Suprapubic skin (tissue), 4 donors: Measurements from ENCODE around the gene AMER3. TPM values are rescaled to one million over a fixed set of nuclear protein-coding genes. Genes with fewer than 3 reads are reported as not detected.

Experiments
- DNase-seq, 2 donors: peaks; one replicate each; pipeline ENCODE4 v3.0.0-alpha.2; 2019; ENCODE audit warnings: low spot score in 2 of 2
- H3K27ac ChIP-seq: fragments of 200-600 bp; sonication (generic); one replicate; pipeline ENCODE4 v1.5.1; 2019
- H3K27me3 ChIP-seq: fragments of 200-600 bp; sonication (generic); one replicate; pipeline ENCODE4 v1.5.1; 2019
- H3K36me3 ChIP-seq: fragments of 200-600 bp; sonication (generic); one replicate; pipeline ENCODE4 v1.5.1; 2019
- H3K4me1 ChIP-seq: fragments of 200-600 bp; sonication (generic); one replicate; pipeline ENCODE4 v1.5.1; 2019
- H3K4me3 ChIP-seq: fragments of 200-600 bp; sonication (generic); one replicate; pipeline ENCODE4 v1.5.1; 2019; ENCODE audit warnings: mild to moderate bottlenecking
- H3K9me3 ChIP-seq: fragments of 200-600 bp; sonication (generic); one replicate; pipeline ENCODE4 v1.5.1; 2019
- CTCF ChIP-seq, 2 donors: fragments of 200-600 bp in 1 of 2; fragments of 450-650 bp in 1 of 2; sonication (generic) in 1 of 2; IDR thresholded peaks; one replicate each; pipeline ENCODE4 v1.5.1; 2016 to 2019; ENCODE audit warnings: antibody characterized with exemption in 2 of 2, mild to moderate bottlenecking in 1 of 2, moderate library complexity in 1 of 2
- EP300 ChIP-seq: sonication (generic); formaldehyde crosslinking; IDR thresholded peaks from one replicate; pipeline ENCODE4 v1.6.1; 2017; ENCODE audit warnings: antibody characterized with exemption
- POLR2A ChIP-seq, 2 donors: fragments of 450-650 bp; IDR thresholded peaks; one replicate each; pipeline ENCODE4 v1.6.1; 2017; ENCODE audit warnings: antibody characterized with exemption in 2 of 2, mild to moderate bottlenecking in 2 of 2, moderate library complexity in 2 of 2
- POLR2AphosphoS5 ChIP-seq, 3 donors: sonication (generic); formaldehyde crosslinking; IDR thresholded peaks; one replicate each; pipeline ENCODE4 v1.6.1; 2017; ENCODE audit warnings: antibody characterized with exemption in 3 of 3
- WGBS: methylation state at CpG from one replicate; pipeline ENCODE4 v1.1.5; 2018; 5-methylcytosine and 5-hydroxymethylcytosine counted together
- total RNA-seq, 4 donors: library from RNA; depleted of rRNA; stranded (reverse); fragments of >200 nt; gene quantifications; one replicate each; pipeline ENCODE4 v1.1.0, GENCODE V29; 2016

The AMER3 gene
- total RNA-seq, 4 donors from 2014 or later = not detected

- WGBS = 91% methylated on average over 4 of the region's 7 CpGs
- TF ChIP-seq CTCF (IDR thresholded peaks at IDR 0.05) (no peak), POLR2AphosphoS5 (IDR thresholded peaks at IDR 0.05) (no peak), POLR2A (IDR thresholded peaks at IDR 0.05) (no peak), EP300 (no peak)
Measured at GRCh38 chr2:130767408-130767775, 12.1 kb downstream of the AMER3 start.

GRCh38 chr2:130768191-130768855 lies 13.0 kb downstream of the AMER3 start:
- H3K27ac ChIP-seq = no peak overlapping the region
- no peak overlapping the region for H3K4me3 ChIP-seq

More at GRCh38 chr2:130767408-130767775, 12.1 kb downstream of the AMER3 start:
- peaks cover 16% of the 10 kb centered on the region for H3K27me3 ChIP-seq
- no peak overlapping the region for H3K27ac ChIP-seq
- no peaks in the 10 kb centered on the region for H3K36me3 ChIP-seq
- H3K4me3 ChIP-seq = no peak overlapping the region
- no peaks in the 10 kb centered on the region for H3K9me3 ChIP-seq
- no peak for DNase-seq
- H3K4me1 ChIP-seq = no peaks in the 10 kb centered on the region

GRCh38 chr2:130769343-130769907 lies 14.1 kb downstream of the AMER3 start:
- no peaks in the 10 kb centered on the region for H3K4me1 ChIP-seq
- H3K9me3 ChIP-seq = no peaks in the 10 kb centered on the region
- 75% methylated on average over 7 of the region's 7 CpGs for WGBS
- no peak for DNase-seq
- TF ChIP-seq CTCF (IDR thresholded peaks at IDR 0.05) (no peak), POLR2A (IDR thresholded peaks at IDR 0.05) (no peak), POLR2AphosphoS5 (IDR thresholded peaks at IDR 0.05) (no peak), EP300 (no peak)
- no peaks in the 10 kb centered on the region for H3K36me3 ChIP-seq
- no peak overlapping the region for H3K27ac ChIP-seq
- H3K4me3 ChIP-seq = no peak overlapping the region
- peaks cover 13% of the 10 kb centered on the region for H3K27me3 ChIP-seq

More at GRCh38 chr2:130768191-130768855, 13.0 kb downstream of the AMER3 start:
- H3K27me3 ChIP-seq = peaks cover 13% of the 10 kb centered on the region
- DNase-seq = no peak
- no peaks in the 10 kb centered on the region for H3K9me3 ChIP-seq
- WGBS = 84% methylated on average over 8 of the region's 17 CpGs
- no peaks in the 10 kb centered on the region for H3K36me3 ChIP-seq
- TF ChIP-seq POLR2AphosphoS5 (IDR thresholded peaks at IDR 0.05) = no peak
- TF ChIP-seq CTCF (IDR thresholded peaks at IDR 0.05) = no peak
- TF ChIP-seq POLR2A (IDR thresholded peaks at IDR 0.05) = no peak
- TF ChIP-seq EP300 = no peak
- no peaks in the 10 kb centered on the region for H3K4me1 ChIP-seq

- Histone ChIP-seq H3K36me3 (no peaks in the 10 kb centered on the region), H3K27ac (no peak overlapping the region), H3K4me3 (no peak overlapping the region), H3K4me1 (no peaks in the 10 kb centered on the region), H3K27me3 (peaks cover 4% of the 10 kb centered on the region), H3K9me3 (no peaks in the 10 kb centered on the region)
- WGBS = 45% methylated on average over 4 of the region's 4 CpGs
- no peak for DNase-seq
- TF ChIP-seq POLR2A (IDR thresholded peaks at IDR 0.05) (no peak), CTCF (IDR thresholded peaks at IDR 0.05) (no peak), POLR2AphosphoS5 (IDR thresholded peaks at IDR 0.05) (no peak), EP300 (no peak)
Measured at GRCh38 chr2:130776550-130776949, 21.2 kb downstream of the AMER3 start.

DNA sequence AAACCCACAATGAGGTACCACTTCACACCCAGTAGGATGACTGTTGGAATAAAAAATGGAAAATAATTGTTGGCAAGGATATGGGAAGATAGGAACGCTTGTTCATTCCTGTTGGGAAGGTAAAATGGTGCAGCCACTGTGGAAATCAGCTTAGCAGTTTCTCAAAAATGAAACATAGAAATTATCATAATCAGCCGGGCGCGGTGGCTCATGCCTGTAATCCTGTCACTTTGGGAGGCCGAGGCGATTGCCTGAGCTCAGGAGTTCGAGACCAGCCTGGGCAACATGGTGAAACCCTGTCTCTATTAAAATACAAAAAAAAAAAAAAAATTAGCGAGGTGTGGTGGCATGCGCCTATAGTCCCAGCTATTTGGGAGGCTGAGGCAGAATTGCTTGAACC lies 23.4 kb downstream of the AMER3 start:
- H3K36me3 ChIP-seq = no peaks in the 10 kb centered on the region
- no peak overlapping the region for H3K4me3 ChIP-seq
- 80% methylated on average over 9 of the region's 9 CpGs for WGBS
- no peak for DNase-seq
- no peak overlapping the region for H3K27ac ChIP-seq
- peaks cover 4% of the 10 kb centered on the region for H3K27me3 ChIP-seq
- H3K4me1 ChIP-seq = no peaks in the 10 kb centered on the region
- no peak for TF ChIP-seq POLR2AphosphoS5 (IDR thresholded peaks at IDR 0.05)
- no peak for TF ChIP-seq EP300
- no peak for TF ChIP-seq CTCF (IDR thresholded peaks at IDR 0.05)
- no peak for TF ChIP-seq POLR2A (IDR thresholded peaks at IDR 0.05)
- no peaks in the 10 kb centered on the region for H3K9me3 ChIP-seq
